CD4-positive, alpha-beta memory T cell (primary cell): ENCODE data around the gene IFNG-AS1. TPM values are rescaled to one million over a fixed set of nuclear protein-coding genes. Genes with fewer than 3 reads are reported as not detected.

Experiments used
- CTCF ChIA-PET: fragments of 350-600 bp; sonication (Branson Sonifier 250); formaldehyde crosslinking; loops from one replicate; lab custom pipeline; 2021; ENCODE audit warnings: inconsistent platforms; ENCODE audit not compliant: partially characterized antibody; lab: Charles Lee
- POLR2A ChIA-PET: fragments of 350-600 bp; sonication (Branson Sonifier 250); formaldehyde crosslinking; loops from one replicate; lab custom pipeline; 2021; ENCODE audit not compliant: partially characterized antibody; lab: Charles Lee
- DNase-seq, 5 donors: peaks; one replicate each; pipeline versions ENCODE4 v3.0.0 to v3.0.0-alpha.2; 2020 to 2022; ENCODE audit warnings: mixed read lengths in 1 of 5
- H3K27ac ChIP-seq: one replicate; pipeline ENCODE4 v1.7.0; 2013; ENCODE audit warnings: low read depth, low read length
- H3K27me3 ChIP-seq: 2 replicates; pipeline ENCODE4 v1.7.0; 2013; ENCODE audit warnings: mild to moderate bottlenecking, low read length, moderate library complexity; ENCODE audit not compliant: insufficient read depth
- H3K36me3 ChIP-seq: 2 replicates; pipeline ENCODE4 v1.7.0; 2013; ENCODE audit warnings: mild to moderate bottlenecking, low read length, moderate library complexity; ENCODE audit not compliant: insufficient read depth
- H3K4me1 ChIP-seq: 2 replicates; pipeline ENCODE4 v1.7.0; 2013; ENCODE audit warnings: mild to moderate bottlenecking, low read length, moderate library complexity; ENCODE audit not compliant: insufficient read depth
- H3K4me3 ChIP-seq, 2 donors: one replicate each; pipeline ENCODE4 v1.7.0; 2013; ENCODE audit warnings: low read length in 2 of 2, mild to moderate bottlenecking in 1 of 2
- H3K9me3 ChIP-seq, 2 donors: one replicate each; pipeline ENCODE4 v1.7.0; 2013; ENCODE audit warnings: low read length in 2 of 2, control low read depth in 1 of 2; ENCODE audit not compliant: control insufficient read depth in 1 of 2
- H3K27ac Mint-ChIP-seq, 7 donors: one replicate each; pipeline ENCODE4 v1.8.0; 2020 to 2021; ENCODE audit warnings: mixed read lengths in 7 of 7, mild to moderate bottlenecking in 6 of 7, inconsistent platforms in 3 of 7, moderate library complexity in 3 of 7
- H3K27me3 Mint-ChIP-seq, 2 donors: one replicate each; pipeline ENCODE4 v1.8.0; 2020 to 2021; ENCODE audit warnings: mixed read lengths in 2 of 2
- H3K36me3 Mint-ChIP-seq, 2 donors: one replicate each; pipeline ENCODE4 v1.8.0; 2020 to 2021; ENCODE audit warnings: mixed read lengths in 2 of 2, inconsistent platforms in 1 of 2, mild to moderate bottlenecking in 1 of 2
- H3K4me1 Mint-ChIP-seq, 4 donors: one replicate each; pipeline ENCODE4 v1.8.0; 2020 to 2021; ENCODE audit warnings: mixed read lengths in 4 of 4, mild to moderate bottlenecking in 1 of 4
- H3K4me3 Mint-ChIP-seq, 8 donors: one replicate each; pipeline ENCODE4 v1.8.0; 2020 to 2021; ENCODE audit warnings: mixed read lengths in 8 of 8, mild to moderate bottlenecking in 7 of 8, moderate library complexity in 6 of 8, inconsistent platforms in 3 of 8
- H3K9me3 Mint-ChIP-seq, 8 donors: one replicate each; pipeline ENCODE4 v1.8.0; 2020 to 2021; ENCODE audit warnings: mixed read lengths in 8 of 8, mild to moderate bottlenecking in 5 of 8, inconsistent platforms in 3 of 8, moderate library complexity in 1 of 8
- intact Hi-C: fragments of 100-400 bp; cut with micrococcal nuclease; formaldehyde crosslinking; loops from one replicate; pipeline ENCODE4 v1.15.1; 2023
- polyA plus RNA-seq, 2 donors: library from polyadenylated mRNA; unstranded; fragments of 300-500 nt; fragmentation: Illumina TruSeq; gene quantifications; one replicate each; pipeline ENCODE4 v1.2.3, GENCODE V29; 2021
- total RNA-seq, 2 experiments: library from RNA; stranded (reverse); gene quantifications; one replicate each; pipeline ENCODE4 v1.2.3, GENCODE V29; 2021

IFNG-AS1 gene
- total and polyA plus RNA-seq, 4 experiments from 2014 or later: 4.6 to 14.5 (median 11.5) TPM

DNA sequence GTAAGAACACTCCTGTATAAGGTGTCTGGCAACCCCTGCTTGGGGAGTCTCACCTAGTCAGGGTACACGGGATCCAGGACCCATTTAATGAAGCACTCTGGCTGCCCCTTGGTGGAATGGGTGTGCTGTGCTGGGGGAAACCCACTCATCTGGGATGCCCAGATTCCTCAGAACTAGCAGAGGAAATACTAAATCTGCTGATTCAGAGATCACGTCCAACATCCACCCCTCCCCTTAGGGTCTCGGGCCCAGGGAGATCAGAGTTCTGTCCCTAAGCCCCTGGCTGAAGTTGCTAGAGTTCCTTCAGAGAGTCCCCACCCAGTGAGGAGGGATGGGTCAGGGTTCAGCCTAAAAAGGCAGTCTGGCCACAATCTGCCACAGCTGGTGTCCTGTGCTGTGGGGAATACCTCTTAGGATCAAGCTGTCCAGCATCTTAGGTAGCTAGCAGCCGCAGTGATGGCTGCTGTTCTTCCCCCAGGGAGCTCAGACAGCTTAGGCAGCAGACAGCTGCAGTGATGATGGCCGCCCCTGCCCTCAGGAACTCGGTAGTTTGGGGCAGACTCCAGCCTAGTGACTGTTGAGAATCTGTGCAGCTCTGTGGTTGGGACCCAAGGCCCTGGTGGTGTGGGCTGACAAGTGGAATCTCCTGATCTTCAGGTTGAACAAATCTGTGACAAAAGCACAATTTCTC is 74.8 kb downstream of the IFNG-AS1 start:
- H3K9me3 Mint-ChIP-seq: peaks cover 5 to 56% (median 36%) of the 10 kb centered on the region in 8 donors
- peaks cover 0 to 2% of the 10 kb centered on the region in 2 donors for H3K27me3 Mint-ChIP-seq
- Histone ChIP-seq H3K4me1 (no peaks in the 10 kb centered on the region), H3K36me3 (no peaks in the 10 kb centered on the region), H3K9me3 (no peaks in the 10 kb centered on the region), H3K27me3 (no peaks in the 10 kb centered on the region), H3K4me3 (no peak overlapping the region), H3K27ac (no peak overlapping the region)
- intact Hi-C loops: no loop called here
- DNase-seq: no peak
- H3K4me1 Mint-ChIP-seq: no peaks in the 10 kb centered on the region
- no peak overlapping the region for H3K4me3 Mint-ChIP-seq
- no peak overlapping the region for H3K27ac Mint-ChIP-seq
- H3K36me3 Mint-ChIP-seq: peaks cover 10 to 24% of the 10 kb centered on the region in 2 donors
- POLR2A ChIA-PET: no interaction called here
- CTCF ChIA-PET: no interaction called here

DNA sequence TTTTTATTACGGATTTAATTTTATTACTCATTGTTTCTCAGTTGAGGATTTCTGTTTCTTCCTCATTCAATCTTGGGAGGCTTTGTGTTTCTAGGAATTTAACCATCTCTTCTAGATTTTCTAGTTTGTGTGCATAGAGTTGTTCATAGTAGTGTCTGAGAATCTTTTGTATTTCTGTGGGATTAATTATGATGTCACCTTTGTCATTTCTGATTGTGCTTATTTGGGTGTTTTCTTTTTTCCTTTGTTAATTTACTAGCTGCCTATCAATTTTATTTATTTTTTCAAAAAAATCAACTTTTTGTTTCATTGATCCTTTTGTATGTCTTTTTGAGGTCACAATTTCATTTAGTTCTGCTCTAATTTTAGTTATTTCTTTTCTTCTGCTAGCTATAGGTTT is 75.9 kb downstream of the IFNG-AS1 start:
- H3K9me3 Mint-ChIP-seq: peaks cover 5 to 46% (median 31%) of the 10 kb centered on the region in 8 donors
- intact Hi-C loops: no loop called here
- no peak overlapping the region for H3K4me3 ChIP-seq

GRCh38 chr12:68065687-68066086 is 76.4 kb downstream of the IFNG-AS1 start:
- Mint-ChIP-seq H3K36me3 (peaks cover 8 to 24% of the 10 kb centered on the region in 2 donors), H3K27ac (no peak overlapping the region), H3K4me1 (no peaks in the 10 kb centered on the region), H3K4me3 (no peak overlapping the region), H3K9me3 (peaks cover 5 to 42% (median 31%) of the 10 kb centered on the region in 8 donors), H3K27me3 (peaks cover 0 to 2% of the 10 kb centered on the region in 2 donors)
- H3K9me3 ChIP-seq: no peaks in the 10 kb centered on the region
- POLR2A ChIA-PET: no interaction called here
- no peak overlapping the region for H3K4me3 ChIP-seq
- intact Hi-C loops: no loop called here
- no peaks in the 10 kb centered on the region for H3K4me1 ChIP-seq
- CTCF ChIA-PET: no interaction called here
- H3K36me3 ChIP-seq: no peaks in the 10 kb centered on the region
- DNase-seq: no peak
- no peak overlapping the region for H3K27ac ChIP-seq
- H3K27me3 ChIP-seq: no peaks in the 10 kb centered on the region

More for the DNA sequence above, 75.9 kb downstream of the IFNG-AS1 start:
- POLR2A ChIA-PET: no interaction called here
- H3K4me3 Mint-ChIP-seq: no peak overlapping the region
- H3K27ac Mint-ChIP-seq: no peak overlapping the region
- peaks cover 0 to 2% of the 10 kb centered on the region in 2 donors for H3K27me3 Mint-ChIP-seq
- no peaks in the 10 kb centered on the region for H3K36me3 ChIP-seq
- H3K9me3 ChIP-seq: no peaks in the 10 kb centered on the region
- peaks cover 8 to 24% of the 10 kb centered on the region in 2 donors for H3K36me3 Mint-ChIP-seq
- CTCF ChIA-PET: no interaction called here
- no peaks in the 10 kb centered on the region for H3K27me3 ChIP-seq
- no peaks in the 10 kb centered on the region for H3K4me1 Mint-ChIP-seq
- no peak for DNase-seq
- no peaks in the 10 kb centered on the region for H3K4me1 ChIP-seq
- no peak overlapping the region for H3K27ac ChIP-seq

DNA sequence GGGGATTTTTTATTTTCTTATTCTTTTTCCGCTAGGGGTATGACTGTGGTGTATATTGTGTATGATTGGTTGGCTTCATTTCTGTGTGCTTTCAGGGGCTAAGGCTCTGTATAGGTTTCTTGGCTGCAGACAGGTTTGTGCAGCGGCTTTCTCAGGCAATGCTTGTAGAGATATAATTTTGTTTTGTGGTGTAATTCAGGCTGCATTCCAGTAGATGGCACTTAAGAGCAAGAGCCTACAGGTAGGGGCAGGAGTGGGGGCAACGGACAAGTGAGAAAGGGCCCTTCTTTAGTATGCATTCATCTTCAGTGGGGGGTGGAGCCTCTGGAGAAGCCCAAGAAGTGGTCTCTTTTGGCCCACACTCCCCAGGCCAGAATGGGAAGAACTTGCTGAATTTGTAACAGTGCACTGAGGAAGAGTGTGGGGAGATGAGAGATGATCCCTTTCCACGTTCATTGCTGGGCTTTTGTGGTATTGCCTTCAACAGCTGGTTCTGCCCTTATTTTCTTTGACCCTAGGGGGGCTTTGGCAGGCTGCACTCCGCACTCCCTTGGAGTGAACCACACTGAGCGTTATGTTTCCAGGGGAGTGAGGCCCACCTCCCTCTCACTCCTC is 78.6 kb downstream of the IFNG-AS1 start:
- Mint-ChIP-seq H3K27me3 (peaks cover 0 to 2% of the 10 kb centered on the region in 2 donors), H3K4me3 (peak overlapping the region in 1 of 8 donors; percentile 1), H3K27ac (no peak overlapping the region), H3K36me3 (peaks cover 5 to 10% of the 10 kb centered on the region in 2 donors), H3K9me3 (peaks cover 0 to 30% (median 17%) of the 10 kb centered on the region in 8 donors), H3K4me1 (no peaks in the 10 kb centered on the region)
- ChIA-PET CTCF (no interaction called here), POLR2A (no interaction called here)
- intact Hi-C loops: no loop called here
- Histone ChIP-seq H3K36me3 (no peaks in the 10 kb centered on the region), H3K27me3 (no peaks in the 10 kb centered on the region), H3K4me1 (no peaks in the 10 kb centered on the region), H3K27ac (no peak overlapping the region), H3K4me3 (no peak overlapping the region), H3K9me3 (no peaks in the 10 kb centered on the region)
- DNase-seq: no peak

- Histone ChIP-seq H3K27me3 (no peaks in the 10 kb centered on the region), H3K4me3 (no peak overlapping the region), H3K9me3 (no peaks in the 10 kb centered on the region), H3K36me3 (no peaks in the 10 kb centered on the region), H3K4me1 (no peaks in the 10 kb centered on the region), H3K27ac (no peak overlapping the region)
- H3K4me3 Mint-ChIP-seq: no peak overlapping the region
- intact Hi-C loops: no loop called here
- peaks cover 0 to 2% of the 10 kb centered on the region in 2 donors for H3K27me3 Mint-ChIP-seq
- peaks cover 0 to 30% (median 16%) of the 10 kb centered on the region in 8 donors for H3K9me3 Mint-ChIP-seq
- H3K27ac Mint-ChIP-seq: no peak overlapping the region
- H3K4me1 Mint-ChIP-seq: no peaks in the 10 kb centered on the region
- peaks cover 5 to 7% of the 10 kb centered on the region in 2 donors for H3K36me3 Mint-ChIP-seq
- POLR2A ChIA-PET: no interaction called here
- CTCF ChIA-PET: interaction anchor here (0.6 to 1.5 kb wide), 3 partner anchors 29 to 89 kb away, joined by 3 read pairs; no protein-coding TSS in a partner anchor
- DNase-seq: no peak
Observed at GRCh38 chr12:68069275-68069674, 80.0 kb downstream of the IFNG-AS1 start.

Other genes starting within 250 kb of the IFNG-AS1 start
- under 1 TPM; 0.55 to 0.73 TPM for gene IFNG, start 170.3 kb downstream of the IFNG-AS1 start, total RNA-seq
- 1 to 10 TPM; 2.8 to 3.0 TPM for gene IFNG, start 170.3 kb downstream of the IFNG-AS1 start, polyA plus RNA-seq
- gene IL26, start 236.4 kb downstream of the IFNG-AS1 start, total RNA-seq: not detected
- under 1 TPM in 1 of 2 donors, not detected in 1; 0.30 TPM for gene IL26, start 236.4 kb downstream of the IFNG-AS1 start, polyA plus RNA-seq